ENCODE results near the gene BBS5. TPM values are rescaled to one million over a fixed set of nuclear protein-coding genes. Genes with fewer than 3 reads are reported as not detected.
"Not testable (repeated sequence)": the region's sequence is repeated elsewhere in the genome, so short reads cannot be mapped to it uniquely, and the experiment has no call there.

Gene BBS5
- polyA plus RNA-seq (ENCODE audit: insufficient read length in 4 of 4) = 10 to 100 TPM; 10.9 to 15.7 (median 13.6) TPM

GRCh38 chr2:169479257-169480078 is at the start of gene BBS5:
TSS of gene BBS5 (plus strand) at chr2:169479494. CDS start at chr2:169479554, 60 bp downstream.
- peak; percentile 59 to 65 (median 63) for DNase-seq (ENCODE audit: low read depth in 4 of 4, low spot score in 3 of 4)

- DNase-seq (ENCODE audit: low read depth in 4 of 4, low spot score in 3 of 4) = not testable (repeated sequence)
Measured at GRCh38 chr2:169431772-169432171, 47.5 kb upstream of the BBS5 start.

DNA sequence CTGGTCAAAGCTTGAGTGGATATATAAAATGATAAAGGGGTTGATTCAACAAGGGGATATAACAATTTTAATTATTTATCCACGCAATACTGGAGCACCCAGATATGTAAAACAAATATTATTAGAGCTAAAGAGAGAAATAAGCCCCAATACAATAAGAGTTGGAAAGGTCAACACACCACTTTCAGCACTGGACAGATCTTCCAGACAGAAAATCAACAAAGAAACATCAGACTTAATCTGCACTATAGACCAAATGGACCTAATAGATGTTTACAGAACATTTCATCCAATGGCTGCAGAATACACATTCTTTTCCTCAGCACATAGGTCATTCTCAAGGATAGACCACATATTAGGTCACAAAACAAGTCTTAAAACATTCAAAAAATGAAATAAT is 45.1 kb upstream of the BBS5 start:
- DNase-seq (ENCODE audit: low read depth in 4 of 4, low spot score in 3 of 4) = not testable (repeated sequence)

DNA sequence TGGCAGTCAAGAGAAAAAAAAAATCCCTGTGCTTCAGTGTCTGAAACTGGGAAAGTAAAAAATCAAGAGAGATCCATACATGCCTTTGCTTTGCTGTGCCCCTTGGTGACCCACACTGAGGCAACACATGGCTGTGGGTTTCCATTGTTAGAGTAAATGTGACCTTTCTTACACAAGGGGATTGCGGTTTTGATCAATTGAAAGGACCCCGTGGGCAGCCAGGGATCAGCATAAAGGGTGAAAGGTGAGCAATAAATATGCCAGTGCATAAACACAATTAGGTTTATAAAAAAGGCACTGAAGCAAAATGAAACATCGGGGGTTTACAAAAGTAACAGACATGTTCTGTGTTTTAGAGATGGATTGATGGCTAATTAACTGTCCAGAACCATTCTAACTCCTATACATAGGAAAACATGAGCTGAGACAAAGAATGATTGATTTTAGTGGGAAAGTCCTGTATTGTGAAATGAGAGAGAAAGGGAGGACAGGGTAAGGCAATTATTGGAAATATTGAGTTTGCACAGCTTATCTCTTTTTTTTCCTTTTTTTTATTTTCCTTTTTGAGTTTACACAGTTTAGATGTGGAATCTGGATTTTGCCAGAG is 40.7 kb upstream of the BBS5 start:
- DNase-seq (ENCODE audit: low read depth in 4 of 4, low spot score in 3 of 4) = no peak

DNA sequence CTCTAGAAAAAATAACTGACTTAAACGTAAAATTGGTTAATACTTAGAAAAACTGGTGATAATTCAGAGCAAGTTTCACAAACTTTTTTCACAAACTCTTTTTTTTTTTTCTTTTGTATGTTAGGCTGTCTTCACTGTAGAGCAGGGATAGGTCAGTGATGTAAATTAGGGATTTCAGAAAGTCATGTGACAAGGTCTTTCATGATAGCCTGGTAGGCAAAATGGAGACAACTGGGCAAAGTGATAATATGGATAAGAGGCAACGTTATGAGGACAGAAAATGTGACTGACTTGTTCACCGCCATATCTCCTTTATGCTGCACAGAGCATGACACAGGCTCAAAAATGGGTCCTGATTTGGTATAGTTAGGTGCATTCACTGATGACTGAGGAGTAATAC is 39.4 kb upstream of the BBS5 start:
- no peak for DNase-seq (ENCODE audit: low read depth in 4 of 4, low spot score in 3 of 4)

- no peak for DNase-seq (ENCODE audit: low read depth in 4 of 4, low spot score in 3 of 4)
Measured at GRCh38 chr2:169446452-169446851, 32.8 kb upstream of the BBS5 start.

DNA sequence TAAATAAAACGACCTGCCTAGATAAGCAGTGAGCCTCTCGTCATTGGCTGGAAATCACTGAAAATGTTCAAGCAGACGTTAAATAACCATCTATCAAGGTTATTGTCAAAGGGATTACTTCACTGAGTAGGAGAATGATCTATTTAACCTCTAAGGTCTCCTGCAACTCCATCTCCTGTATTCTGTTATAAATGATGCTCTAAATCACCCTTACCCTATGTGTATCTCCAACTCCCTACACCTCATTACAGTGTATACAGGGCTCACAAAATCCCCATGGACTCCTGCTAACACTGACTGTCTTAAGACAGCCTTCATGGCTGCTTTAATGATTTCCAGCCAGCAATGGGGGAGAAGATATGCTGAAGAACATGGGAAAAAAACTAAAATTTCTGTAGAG is 31.0 kb upstream of the BBS5 start:
- no peak for DNase-seq (ENCODE audit: low read depth in 4 of 4, low spot score in 3 of 4)

- no peak for DNase-seq (ENCODE audit: low read depth in 4 of 4, low spot score in 3 of 4)
Measured at GRCh38 chr2:169448865-169449264, 30.4 kb upstream of the BBS5 start.

- DNase-seq (ENCODE audit: low read depth in 4 of 4, low spot score in 3 of 4) = no peak
Measured at GRCh38 chr2:169452080-169452479, 27.2 kb upstream of the BBS5 start.

GRCh38 chr2:169453044-169453443 is 26.2 kb upstream of the BBS5 start:
- not testable (repeated sequence) for DNase-seq (ENCODE audit: low read depth in 4 of 4, low spot score in 3 of 4)

- no peak for DNase-seq (ENCODE audit: low read depth in 4 of 4, low spot score in 3 of 4)
Measured at GRCh38 chr2:169461143-169461542, 18.2 kb upstream of the BBS5 start.

GRCh38 chr2:169462896-169463695 is 16.2 kb upstream of the BBS5 start:
- no peak for DNase-seq (ENCODE audit: low read depth in 4 of 4, low spot score in 3 of 4)

GRCh38 chr2:169464466-169464865 is 14.8 kb upstream of the BBS5 start:
- no peak for DNase-seq (ENCODE audit: low read depth in 4 of 4, low spot score in 3 of 4)

GRCh38 chr2:169464882-169465281 is 14.4 kb upstream of the BBS5 start:
- no peak for DNase-seq (ENCODE audit: low read depth in 4 of 4, low spot score in 3 of 4)

DNA sequence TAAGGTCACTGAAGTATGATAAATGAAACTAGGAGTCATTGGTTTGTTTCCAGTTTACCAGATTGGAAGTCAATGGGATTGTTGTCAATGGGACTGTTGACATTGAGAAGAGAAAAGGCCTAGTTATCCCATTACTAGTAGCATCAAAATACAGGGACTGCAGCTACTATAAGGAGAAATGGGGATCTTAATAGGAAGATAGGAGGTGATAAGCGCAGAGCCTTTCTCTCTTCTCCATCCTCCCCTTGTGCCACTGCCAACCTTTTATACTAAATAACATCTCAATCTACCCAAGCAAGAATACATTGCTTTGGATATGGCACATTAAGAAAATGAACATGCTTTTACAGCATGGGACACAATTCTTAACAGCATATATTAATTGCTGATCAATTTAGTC is 10.5 kb upstream of the BBS5 start:
- DNase-seq (ENCODE audit: low read depth in 4 of 4, low spot score in 3 of 4) = no peak

GRCh38 chr2:169469952-169470572 is 9.2 kb upstream of the BBS5 start:
- no peak for DNase-seq (ENCODE audit: low read depth in 4 of 4, low spot score in 3 of 4)

DNA sequence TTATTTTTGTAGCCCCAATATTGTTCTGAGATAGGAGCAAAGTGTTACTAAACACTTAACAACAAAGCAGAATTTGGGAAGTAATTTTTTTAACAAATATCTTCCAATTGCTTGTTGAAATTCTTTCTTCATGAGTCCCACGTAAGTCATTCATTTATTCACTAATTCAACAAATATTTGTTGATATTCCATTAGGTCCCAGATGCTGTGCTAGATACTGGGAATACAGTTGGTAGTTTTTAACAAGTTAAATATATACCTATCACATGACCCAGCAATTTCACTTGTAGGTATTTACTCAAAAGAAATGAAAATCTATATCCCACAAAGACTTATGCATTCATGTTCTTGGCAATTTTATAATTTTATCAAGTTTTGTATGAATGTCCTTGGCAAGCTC is 7.0 kb upstream of the BBS5 start:
- no peak for DNase-seq (ENCODE audit: low read depth in 4 of 4, low spot score in 3 of 4)

GRCh38 chr2:169476459-169476858 is 2.8 kb upstream of the BBS5 start:
- DNase-seq (ENCODE audit: low read depth in 4 of 4, low spot score in 3 of 4) = no peak

DNA sequence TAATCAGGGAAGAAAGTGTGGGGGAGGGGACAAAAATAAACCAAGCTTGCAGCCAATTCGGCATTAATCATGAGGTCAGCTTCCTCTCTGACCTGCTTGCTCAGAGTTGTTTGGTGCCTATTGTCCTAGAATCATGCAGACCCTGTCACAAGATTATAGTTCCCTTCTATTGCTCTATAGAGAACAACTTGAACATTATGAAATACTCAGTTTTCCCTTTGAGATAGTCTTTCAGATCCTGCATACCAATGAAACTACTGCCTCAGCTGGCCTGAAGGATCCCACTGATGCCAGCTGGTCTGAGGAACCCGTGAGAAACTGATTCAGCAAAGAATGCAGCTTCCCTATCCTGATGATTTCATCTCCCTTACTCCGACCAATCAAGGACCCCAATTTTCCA is 955 bp upstream of the BBS5 start:
- DNase-seq (ENCODE audit: low read depth in 4 of 4, low spot score in 3 of 4) = no peak

DNA sequence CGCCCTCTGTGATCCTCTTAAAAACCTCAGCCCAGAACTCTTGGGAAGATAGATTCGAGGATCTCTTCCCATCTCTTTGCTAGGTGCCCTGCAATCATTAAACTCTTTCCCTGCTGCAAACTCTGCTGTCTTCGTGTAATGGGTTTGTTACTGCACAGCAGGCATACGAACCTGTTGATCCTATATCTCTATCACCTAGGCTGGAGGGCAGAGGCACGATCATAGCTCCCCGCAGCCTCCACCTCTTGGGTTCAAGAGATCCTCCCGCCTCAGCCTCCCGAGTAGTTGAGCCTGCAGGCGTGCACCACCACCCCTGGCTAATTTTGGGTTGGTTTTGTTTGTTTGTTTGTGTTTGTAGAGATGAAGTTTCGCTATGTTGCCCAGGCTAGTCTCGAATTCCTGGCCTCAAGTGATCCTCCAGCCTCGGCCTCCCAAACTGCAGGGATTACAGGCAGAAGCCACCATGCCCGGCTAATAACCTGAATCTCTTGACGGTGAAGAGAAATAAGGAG is 493 bp upstream of the BBS5 start:
- DNase-seq (ENCODE audit: low read depth in 4 of 4, low spot score in 3 of 4) = no peak

DNA sequence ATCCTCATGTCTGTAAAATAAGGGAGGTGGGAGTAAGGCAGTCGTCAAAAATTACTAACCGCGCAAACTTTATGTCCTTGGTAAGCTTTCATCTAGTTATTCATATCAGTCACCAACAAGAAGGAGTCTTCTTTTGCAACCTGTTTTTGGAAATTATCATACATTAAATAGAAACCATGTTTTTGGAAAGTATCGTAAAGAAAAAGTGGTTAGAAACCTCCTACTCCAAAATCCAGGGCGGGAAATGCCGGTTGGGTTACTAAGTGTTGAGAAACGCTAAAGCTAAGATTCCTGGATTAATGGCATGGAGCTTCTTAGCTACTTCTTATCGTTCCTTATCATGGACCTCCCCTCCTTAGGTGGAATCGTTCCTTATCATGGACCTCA is 778 bp downstream of the BBS5 start:
- peak in 1 of 4 donors; percentile 12 for DNase-seq (ENCODE audit: low read depth in 4 of 4, low spot score in 3 of 4)
